Astrocyte of the cerebellum (primary cell): Measurements from ENCODE around the gene HK1.

Experiments used
- DNase-seq: peaks from one replicate; pipeline ENCODE4 v3.0.0-alpha.2; 2011; ENCODE audit warnings: low read depth
- H3K4me3 ChIP-seq: 2 replicates; pipeline ENCODE4 v1.5.1; 2011; ENCODE audit warnings: mild to moderate bottlenecking, low read depth, low read length, moderate library complexity
- CTCF ChIP-seq: IDR thresholded peaks from 2 replicates; pipeline ENCODE4 v1.5.1; 2012; ENCODE audit warnings: low read length, low read depth, moderate library complexity, mild to moderate bottlenecking; ENCODE audit errors: missing control alignments
- in situ Hi-C: cut with HindIII; loops from 2 replicates; pipeline ENCODE4 v1.10.0; 2017; ENCODE audit warnings: low sequenced_read_pairs

Gene HK1

GRCh38 chr10:69315100-69315542, 36.8 kb downstream of the HK1 start:
- DNase-seq: no peak
- in situ Hi-C loops: no loop called here
- TF ChIP-seq CTCF: no peak
- H3K4me3 ChIP-seq: no peak overlapping the region

- H3K4me3 ChIP-seq: no peak overlapping the region
- no peak for DNase-seq
- TF ChIP-seq CTCF: no peak
- in situ Hi-C loops: no loop called here
These were observed 37.5 kb downstream of the HK1 start for GRCh38 chr10:69315610-69316312.

- DNase-seq: no peak
- no peak for TF ChIP-seq CTCF
- in situ Hi-C loops: no loop called here
- no peak overlapping the region for H3K4me3 ChIP-seq
These were observed 38.2 kb downstream of the HK1 start for GRCh38 chr10:69316313-69317059.

GRCh38 chr10:69317175-69317604, 38.9 kb downstream of the HK1 start:
- in situ Hi-C loops: no loop called here
- TF ChIP-seq CTCF: no peak
- DNase-seq: no peak
- H3K4me3 ChIP-seq: no peak overlapping the region

GRCh38 chr10:69317626-69318105, 39.4 kb downstream of the HK1 start:
- no peak for TF ChIP-seq CTCF
- no peak for DNase-seq
- peak overlapping the region; percentile 99 for H3K4me3 ChIP-seq
- in situ Hi-C loops: no loop called here

GRCh38 chr10:69318106-69318866, 40.0 kb downstream of the HK1 start:
- in situ Hi-C loops: no loop called here
- DNase-seq: no peak
- no peak for TF ChIP-seq CTCF
- peak overlapping the region; percentile 99 for H3K4me3 ChIP-seq
